Suppressor macrophage treated with lipopolysaccharide for 4 hours (primary cell): ENCODE data around the gene SDK1.
"Not testable (repeated sequence)": the region's sequence is repeated elsewhere in the genome, so short reads cannot be mapped to it uniquely, and the experiment has no call there.

Source experiments
- DNase-seq: peaks from one replicate; pipeline ENCODE4 v3.0.0-alpha.2; 2020

SDK1 gene

DNA sequence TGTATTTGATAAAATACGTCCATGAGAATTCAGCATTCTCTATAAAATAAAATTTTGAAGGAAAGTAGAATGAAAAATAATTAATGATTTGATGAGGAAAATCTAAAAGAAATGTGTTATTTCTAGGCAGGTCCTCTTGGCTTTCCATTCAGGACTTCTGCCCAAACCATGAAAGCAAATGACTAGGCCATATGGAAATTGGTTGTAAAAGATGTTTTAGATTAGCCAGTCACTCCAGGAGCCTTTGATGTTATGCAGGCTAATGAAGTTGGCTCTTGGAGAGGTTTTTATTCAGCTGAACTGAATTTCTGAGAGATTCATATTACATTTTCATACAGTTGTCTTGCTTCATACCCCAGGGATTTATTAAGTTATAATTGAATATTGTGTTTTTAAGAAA, 452.8 kb downstream of the SDK1 start:
- no peak for DNase-seq

DNA sequence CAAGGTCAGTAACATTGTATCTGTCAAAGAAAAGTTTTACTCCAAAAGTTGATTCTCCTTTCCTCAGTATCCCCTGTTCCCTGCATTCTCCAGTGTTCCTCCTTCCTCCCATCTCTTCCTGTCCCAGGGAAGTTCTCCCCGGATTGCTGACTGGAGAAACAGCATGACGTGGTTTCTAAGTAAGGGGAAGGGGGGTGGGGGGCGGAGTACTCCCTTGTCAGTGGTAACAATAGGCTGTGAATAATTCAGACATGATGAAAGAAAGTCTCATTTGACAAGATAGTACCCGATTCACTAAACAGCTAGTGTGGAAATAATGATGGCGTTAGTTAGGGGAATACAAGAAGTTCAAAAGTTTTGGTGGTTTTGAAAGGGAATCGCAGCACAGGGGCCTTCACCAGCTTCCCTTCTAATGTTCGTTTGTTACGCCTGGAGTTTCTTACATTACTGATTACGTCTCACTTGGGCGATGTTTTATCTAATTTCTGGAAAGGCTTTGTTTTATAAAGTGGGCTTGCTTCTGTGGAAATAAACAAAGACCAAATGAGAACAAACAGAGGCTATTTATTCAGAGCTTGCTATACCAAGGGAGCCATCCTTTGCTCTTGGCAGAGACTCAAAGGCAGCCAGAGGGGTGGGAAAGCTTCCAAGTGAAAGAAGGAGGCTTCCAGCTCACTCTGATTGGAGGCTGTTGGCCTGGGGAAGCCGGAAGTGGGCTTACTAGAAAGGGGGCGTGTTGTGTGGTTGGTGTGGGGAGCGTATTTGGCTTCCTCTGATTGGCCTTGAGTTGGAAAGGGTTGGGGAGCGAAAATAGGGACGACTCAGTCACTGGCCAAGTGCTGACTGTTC, 453.7 kb downstream of the SDK1 start:
- no peak for DNase-seq

DNA sequence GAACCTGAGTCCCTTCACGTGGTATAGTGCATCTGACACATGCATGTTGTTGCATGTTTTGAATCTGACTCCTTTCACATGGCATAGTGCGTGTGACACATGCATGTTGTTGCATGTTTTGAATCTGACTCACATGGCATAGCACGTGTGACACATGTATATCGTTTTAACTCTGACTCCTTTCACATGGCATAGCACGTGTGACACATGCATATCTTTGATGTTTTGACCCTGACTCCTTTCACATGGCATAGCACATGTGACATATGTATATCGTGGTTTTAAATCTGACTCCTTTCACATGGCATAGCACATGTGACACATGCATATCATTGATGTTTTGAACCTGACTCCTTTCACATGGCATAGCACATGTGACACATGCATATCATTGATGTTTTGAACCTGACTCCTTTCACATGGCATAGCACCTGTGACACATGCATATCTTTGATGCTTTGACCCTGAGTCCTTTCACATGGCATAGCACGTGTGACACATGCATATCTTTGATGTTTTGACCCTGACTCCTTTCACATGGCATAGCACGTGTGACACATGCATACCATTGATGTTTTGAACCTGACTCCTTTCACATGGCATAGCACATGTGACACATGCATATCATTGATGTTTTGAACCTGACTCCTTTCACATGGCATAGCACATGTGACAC, 454.9 kb downstream of the SDK1 start:
- DNase-seq = not testable (repeated sequence)

DNA sequence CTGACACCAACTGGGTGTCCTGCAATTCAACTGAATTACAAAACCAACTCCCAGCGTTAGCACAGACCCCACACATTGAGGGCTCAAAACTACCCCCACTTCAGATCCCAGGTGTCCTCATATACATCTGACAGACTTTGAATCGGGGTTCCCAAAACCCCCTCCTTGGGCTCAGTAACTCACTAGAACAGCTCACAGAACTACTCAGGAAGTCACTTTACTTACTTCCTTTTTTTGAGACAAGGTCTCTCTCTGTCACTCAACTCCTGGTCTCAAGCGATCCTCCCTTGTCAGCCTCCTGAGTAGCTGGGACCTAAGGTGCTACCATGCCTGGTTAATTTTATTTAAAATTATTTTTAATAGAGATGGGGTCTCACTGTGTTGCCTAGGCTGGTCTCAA, 456.0 kb downstream of the SDK1 start:
- DNase-seq = no peak

DNA sequence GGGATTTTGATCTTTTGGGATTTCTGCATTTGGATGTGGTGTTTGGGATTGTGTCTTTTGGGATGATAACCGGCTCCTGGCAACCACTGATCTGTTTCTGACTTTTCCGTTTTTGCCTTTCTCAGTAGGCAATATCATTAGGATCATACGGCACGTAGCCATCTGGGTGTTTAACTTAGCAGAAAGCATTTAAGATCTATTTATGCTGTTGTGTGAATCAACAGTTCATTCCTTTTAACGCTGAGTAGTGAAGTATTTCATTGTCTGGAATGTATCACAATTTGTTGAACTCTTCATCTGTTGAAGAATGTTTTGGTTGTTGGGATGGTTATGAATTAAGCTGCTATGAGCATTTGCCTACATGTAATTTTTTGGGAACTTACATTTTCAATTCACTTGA, 459.6 kb downstream of the SDK1 start:
- no peak for DNase-seq

DNA sequence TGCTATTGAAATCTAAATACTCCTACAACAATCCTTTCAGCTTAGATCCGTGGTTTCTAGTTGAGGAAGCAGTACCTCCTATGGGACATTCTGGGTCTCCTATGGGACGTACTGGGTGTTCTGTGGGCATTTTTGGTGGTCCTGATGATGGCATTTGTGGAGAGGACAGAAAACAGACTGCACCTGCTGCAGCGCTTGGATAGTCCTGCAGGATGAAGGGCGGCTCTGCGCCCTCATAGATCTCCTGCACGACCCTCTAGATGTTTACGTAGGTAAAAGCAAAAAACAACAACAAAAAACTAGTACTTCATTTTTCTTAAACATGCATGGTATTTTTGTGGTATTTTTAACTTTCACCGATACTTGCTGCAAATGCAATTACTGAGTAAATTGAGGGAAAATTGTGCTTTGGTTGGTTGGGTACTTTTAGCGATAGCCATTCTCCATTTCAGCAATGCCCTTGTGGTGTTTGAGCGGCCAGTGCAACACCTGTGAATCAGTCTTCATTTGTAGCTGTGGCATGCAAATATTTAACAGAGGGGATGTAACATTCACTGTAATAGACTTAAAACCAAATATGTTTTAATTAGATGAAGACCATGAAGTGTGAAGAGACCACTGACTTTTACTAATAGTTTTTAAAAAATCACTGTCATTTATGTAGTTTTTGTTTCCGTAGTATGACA, 461.2 kb downstream of the SDK1 start:
- no peak for DNase-seq

DNA sequence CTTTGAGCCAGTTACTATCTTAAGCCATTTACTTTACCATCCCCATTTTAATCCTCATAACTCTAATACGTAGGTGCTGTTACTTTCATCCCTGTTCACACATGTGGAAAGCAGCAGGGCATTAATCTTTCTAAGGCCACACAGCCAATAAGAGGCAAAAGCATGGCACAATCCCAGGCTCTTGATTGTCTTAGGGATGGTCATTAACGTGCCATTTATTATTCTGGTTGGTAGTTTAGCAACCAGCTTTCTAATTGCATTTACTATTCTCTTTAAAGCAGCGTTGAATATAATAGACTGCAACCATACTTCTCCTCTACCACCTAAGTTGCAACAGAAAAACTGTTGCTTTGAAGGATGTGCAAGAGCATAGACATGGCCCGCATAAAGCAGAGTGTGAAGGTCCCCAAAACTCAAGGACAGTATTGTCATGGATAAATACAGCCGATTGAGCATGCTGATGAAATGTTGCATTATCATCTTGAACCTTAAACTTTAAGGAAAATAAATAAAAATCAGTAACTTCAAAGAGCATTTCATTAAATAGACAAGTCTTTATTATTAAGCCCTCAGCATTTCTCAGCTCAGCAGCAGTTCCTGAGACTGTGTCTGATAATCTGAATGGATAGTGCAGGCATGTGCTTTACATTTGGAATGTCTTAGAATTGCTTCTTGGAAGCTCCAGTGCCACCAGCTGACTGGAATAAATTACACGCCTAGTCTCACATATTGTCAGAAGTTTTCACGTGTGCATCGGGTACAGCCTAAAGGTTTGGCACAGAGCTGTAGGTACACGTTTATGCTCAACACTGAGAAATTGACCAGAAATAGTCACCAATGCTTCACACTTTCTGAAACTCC, 467.1 kb downstream of the SDK1 start:
- DNase-seq = no peak

DNA sequence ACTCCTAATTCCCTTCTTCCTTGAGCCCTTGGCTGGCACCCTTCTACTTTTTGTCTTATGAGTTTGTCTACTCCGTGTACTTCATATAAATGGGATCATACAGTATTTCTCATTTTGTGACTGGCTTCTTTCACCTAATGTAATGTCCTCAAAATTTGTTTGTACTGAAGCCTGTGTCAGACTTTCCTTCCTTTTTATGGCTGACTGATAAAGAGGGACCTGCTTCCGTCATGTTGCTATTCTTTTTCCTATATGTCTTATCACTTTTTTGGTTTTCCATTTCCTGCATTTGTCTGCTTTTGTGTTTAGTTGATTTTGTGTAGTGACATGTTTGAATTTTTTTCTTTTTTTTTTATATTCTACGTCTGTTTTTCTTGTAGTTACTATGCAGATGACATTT, 470.9 kb downstream of the SDK1 start:
- DNase-seq = no peak

DNA sequence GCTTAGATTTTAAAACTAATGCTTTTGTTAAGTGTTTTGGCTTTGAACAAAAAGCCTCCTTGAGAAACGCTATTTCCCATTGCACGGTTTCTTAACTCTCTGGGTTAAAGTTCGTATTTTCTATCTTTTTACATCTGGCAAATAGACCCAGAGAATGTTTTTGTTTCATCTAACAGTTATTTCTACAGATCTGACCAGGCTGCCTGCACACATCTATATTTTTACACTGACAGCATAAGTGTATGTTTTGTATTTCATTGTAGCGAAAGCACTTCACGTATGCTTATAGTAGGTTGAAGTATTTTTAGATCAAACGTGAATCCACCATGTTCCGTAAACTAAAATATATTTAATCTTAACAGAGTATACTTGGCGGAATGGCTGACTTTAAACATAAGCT, 477.3 kb downstream of the SDK1 start:
- DNase-seq = no peak

DNA sequence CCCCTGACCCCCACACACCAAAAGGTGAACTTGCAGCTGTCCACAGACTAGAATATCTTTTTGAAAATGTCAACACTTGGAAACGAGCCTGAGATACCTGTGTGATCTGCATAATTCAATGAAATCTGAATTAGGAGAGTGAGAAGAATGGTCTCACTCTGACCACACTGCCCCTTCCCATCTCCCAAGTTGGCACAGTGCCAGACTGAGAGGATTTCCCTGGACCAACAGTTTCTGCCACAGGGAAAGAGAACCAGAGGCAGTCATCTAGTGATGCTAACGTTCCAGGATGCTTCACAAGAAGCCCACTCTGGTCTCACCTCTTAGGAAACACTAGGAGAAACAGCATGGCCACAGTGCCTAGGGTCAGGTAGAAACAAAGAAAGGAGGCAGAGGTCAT, 479.0 kb downstream of the SDK1 start:
- no peak for DNase-seq

DNA sequence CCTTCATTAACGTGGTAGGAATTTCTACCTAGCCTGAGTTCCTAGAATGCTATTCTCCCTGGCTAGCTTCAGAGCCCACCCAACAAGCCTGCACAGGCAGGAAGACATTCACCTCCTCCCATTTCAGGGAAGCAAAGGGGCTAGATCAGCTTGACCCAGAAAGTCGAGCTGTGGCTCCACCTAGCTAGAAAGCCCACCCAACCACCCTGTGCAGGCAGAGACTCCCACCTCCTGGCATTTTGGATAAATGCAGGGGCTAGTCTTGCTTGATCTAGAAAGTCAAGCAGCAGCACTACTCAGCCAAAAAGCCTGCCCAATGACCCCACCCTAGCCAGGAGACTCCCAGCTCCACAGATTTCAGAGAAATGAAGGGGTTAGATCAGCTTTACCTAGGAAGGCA, 479.5 kb downstream of the SDK1 start:
- DNase-seq = no peak

DNA sequence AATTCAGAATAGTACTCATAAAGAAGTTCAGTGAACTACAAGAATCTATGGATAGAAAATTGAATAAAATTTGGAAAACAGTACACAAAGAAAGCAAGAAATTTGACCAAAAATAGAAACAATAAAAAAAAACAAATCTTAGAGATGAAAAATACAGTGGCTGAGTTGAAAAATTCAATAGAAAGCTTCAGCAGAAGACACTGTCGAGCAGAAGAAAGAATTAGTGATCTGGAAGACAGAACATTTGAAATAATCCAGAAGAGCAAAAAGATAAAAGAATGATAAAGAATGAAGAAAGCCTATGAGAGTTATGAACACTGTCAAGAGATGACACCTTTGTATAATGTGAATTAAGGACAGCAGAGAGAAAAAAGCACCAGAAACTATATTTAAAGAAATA, 480.6 kb downstream of the SDK1 start:
- DNase-seq = no peak

DNA sequence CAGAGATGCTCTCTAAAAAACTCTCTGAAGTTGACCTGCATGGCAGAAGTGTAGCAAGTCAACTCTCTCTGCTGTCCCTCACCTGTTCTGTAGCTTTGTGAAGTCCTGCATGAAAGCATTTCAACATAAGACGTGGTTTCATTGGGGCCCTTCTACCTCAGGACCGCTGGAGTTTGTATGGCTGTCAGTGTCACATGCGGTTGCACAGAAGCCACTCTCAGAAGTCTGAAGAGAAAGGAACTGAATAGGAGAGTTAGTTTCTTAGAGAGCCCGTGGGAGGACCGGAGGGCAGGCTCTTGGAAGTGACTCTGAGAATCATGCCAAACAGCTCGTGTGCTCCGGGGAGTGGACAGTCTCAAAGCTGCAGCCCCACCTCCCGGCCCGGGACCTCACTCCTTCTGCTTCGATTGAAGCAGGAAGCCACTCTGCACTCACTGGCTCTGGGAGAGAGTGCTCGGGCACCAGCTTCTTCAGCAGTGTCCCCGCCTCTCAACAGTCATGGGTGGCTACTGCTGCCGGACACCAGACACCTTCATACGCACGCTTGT, 486.7 kb downstream of the SDK1 start:
- no peak for DNase-seq

DNA sequence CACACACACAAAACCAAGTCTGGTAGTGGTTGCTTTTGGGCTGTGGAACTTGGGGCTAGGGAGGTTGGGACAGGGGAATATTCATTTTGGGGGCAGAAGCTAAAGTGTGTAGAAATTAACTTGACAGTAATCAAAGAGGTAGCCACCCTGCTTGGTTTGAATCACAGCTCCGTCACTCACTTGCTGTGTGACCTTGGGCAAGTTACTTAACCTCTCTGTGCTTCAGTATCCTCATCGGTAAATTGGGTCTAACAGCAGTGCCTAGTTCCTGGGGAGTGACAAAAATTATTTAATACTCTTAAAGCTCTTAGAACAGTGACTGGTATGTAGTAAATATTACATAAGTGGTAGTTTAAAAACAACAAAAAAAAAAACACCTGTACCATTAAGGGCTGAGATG, 489.8 kb downstream of the SDK1 start:
- DNase-seq = no peak

DNA sequence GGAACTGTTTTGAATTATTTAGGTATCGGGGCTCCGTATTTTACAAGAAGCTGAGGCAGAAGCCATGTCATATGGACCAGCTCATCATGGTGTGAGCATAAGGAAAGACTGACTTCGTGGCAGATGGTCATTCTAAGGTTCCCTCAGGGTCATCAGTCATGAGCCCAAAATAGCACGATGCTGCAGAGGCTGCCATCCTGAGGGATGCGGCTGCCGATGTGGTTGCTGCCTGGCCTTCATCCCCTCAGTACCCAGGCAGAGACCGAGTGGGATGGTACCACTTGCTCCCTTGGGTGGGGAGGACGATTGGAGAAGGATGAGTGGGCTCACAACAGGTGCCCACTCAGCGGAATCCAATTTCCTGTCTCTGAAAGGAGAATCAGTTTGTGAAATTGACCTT, 490.3 kb downstream of the SDK1 start:
- no peak for DNase-seq

DNA sequence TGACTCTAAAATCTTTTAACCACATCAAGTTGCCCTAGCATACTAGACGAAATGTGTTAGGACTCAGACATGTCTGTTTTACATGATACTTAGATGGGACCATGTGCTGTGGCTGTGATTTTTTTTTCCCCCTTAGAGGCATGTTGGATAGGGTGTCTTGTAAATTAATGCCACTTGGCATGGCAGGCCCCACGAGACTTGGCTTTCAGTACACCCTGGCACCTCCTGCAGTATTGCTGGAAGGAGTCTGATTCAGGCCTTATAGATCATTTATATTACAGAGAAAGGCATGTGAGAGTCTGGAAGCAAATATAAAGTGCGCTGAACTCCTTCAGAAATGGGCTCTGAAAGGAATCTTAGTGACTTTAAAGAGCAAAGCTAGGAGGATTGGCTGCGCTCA, 494.1 kb downstream of the SDK1 start:
- DNase-seq = no peak

DNA sequence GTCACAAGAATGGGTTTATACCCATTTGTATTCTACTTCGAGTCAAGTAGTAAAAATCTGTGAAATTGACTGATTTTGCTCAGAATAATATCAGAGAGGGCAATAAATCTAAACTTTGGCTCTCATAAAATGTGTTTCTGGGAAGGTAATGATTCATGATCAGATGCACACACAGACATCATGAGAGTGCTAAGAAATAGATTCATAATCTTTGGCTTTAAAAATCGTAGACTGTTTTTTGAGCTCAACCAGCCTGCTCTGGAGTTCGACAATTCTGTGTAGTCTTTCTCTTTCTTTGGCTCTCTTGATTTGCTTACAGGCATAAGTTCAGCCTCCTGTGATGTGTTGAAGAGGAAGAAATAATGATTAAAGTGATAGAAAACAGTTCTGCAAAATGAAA, 494.7 kb downstream of the SDK1 start:
- DNase-seq = no peak

DNA sequence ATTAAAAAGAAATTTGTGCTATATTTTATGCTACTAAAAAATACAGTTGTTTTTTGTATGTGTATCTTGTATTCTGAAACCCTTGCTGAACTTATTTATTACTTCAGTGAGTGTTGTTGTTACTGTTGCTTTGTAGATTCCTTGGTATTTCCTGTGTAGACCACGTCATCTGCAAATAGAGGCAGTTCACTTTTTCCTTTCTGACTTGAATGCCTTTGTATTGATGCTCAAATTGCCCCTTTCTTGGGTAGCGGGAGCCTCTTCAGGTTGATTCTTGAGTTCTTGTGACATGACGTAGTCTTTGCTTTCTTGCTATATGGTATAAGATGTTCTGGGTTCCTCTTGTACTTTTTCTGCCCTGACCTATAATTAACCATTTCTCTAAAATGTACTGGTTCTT, 504.1 kb downstream of the SDK1 start:
- DNase-seq = no peak

DNA sequence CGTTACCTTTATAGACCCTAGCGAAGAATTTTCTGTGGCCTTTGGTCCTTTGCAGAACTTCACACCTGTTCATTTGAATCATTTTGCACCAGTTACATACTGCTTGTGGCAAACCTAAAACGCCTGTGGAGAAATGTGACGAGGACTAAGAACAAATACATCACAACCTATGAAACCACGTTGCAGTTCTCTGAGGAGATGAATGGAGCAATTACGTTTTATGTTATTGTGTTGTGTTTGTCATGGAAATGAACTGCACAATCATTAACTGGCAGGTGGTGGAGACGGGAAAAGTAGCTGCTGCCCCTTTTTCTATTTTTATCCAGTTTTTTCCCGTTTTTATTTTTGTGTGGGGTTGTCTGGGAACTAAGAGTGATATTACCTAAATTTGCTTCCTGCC, 505.5 kb downstream of the SDK1 start:
- DNase-seq = no peak

DNA sequence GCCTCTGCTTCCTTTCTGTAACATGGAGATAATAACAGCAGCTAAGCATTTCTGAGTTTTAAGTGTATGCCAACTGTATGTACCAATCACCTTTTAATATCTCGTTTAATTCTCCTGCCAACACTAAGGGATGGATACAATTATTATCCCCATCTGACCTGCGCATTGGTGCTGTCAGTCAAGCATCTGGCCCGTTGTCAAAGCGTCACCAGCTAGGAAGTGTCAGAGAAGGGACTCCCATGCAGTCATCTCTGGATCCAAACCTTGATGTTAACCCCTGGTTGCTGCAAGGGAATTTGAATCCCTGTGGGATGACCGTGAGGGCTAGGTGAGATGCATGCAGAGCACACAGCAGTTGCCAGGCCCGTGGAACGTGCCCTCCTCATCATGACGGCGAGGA, 506.8 kb downstream of the SDK1 start:
- no peak for DNase-seq

DNA sequence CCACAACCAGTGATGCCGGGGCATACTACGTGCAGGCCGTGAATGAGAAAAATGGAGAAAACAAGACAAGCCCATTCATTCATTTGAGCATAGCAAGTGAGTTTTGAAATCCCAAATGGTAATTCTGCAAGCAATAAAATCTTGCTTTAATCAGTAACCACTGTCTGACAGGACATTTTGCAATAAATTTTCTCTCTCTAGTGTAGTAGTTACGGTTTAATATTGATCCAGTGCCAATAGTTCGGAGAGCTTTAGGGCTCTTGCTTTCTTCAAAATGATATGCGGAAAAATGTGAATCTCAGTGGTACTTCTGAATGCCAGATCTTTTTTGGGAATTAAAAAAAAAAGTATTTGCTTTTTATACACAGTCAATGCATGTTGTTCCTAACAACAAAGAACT, 520.4 kb downstream of the SDK1 start:
- DNase-seq = no peak

DNA sequence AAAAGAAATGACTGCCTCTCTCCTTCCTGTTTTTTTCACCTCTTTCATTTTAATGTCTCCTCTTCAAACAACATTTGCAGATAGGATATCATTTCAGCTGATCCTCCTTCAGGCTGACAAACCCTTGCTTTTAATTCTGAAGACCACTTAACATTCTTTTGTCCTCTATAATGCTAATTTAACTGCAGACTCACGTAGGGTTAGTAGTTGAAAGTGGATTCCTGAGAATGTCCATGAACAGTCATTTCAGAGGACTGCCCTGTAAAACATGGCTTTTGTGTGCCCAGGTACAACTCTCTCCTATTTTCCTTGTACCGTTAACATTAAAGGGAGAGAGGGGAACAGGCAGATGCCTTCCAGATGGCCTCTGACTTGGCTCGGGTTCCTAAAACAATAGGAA, 524.4 kb downstream of the SDK1 start:
- no peak for DNase-seq

DNA sequence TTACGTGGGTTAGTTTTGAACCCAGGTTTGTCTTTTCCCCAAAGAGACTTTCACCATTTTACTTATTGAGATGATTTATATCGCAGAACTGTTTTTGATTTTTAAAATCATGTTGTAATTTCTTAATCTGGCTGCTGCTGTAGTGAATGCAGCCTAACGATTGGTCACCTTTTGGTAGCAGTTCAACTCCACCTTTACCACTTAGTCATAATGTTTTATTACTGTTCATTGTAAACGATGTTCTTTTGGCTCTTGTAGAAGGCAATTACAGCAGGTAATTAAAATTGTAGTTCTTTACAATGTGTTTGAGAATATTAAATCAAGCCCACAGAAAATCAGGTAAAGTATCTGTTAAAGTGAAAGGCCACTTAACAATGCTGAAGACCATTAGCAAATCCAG, 531.1 kb downstream of the SDK1 start:
- no peak for DNase-seq
